NCI-H2029 treated with DMSO at 0.1 percent for 48 hours (cell line): ENCODE results near the gene UTF1.

Source experiments
- DNase-seq: peaks from one replicate; lab custom pipeline; 2025; lab: John Stamatoyannopoulos, UW

UTF1 gene

DNA sequence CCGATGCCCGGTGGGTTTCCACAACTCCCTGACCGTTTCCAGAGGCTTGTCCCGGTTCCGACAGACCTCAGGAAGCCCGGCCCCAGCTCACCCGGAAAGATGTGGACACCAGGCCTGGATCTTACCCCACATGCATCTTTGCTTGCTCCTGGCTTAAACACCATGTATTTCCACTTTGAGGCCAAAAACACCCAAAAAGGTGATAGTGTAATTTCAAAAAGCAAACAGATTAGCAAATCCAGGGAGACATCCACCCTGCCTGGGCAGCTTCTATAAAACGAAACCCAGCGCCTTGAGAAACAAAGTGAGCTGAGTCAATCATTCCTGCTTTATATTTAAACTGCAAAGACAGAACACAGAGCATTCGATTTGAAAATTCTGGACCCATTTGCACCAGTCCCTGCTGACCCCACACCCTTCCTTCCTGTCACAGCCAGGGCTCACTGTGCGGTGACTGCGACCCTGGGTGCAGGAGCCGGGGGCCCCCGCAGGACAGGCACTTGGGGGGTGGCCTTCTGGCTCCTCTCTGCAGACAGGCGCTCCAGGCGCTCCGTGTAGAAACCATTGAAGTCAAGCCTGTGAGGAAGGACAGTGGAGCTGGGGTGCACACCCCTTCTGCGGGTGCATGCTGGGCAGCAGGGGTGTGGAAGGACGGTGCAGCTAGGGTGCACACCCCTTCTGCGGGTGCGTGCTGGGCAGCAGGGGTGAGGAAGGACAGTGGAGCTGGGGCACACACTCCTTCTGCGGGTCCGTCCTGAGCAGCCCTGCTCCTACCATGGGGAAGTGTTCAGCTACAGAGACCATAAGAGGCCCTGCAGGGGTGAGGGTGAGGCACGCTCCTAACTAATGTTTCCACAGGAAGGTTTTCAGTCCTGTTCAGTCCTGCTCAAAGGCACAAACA lies 49.6 kb downstream of the UTF1 start:
- no peak for DNase-seq

- no peak for DNase-seq
Observed at GRCh38 chr10:133280391-133281059, 50.5 kb downstream of the UTF1 start.

- DNase-seq = no peak
Observed at GRCh38 chr10:133281084-133281483, 51.1 kb downstream of the UTF1 start.
